NCI-H2171 (cell line): Measurements from ENCODE around the gene PLN.

Source experiments
- DNase-seq: peaks from one replicate; lab custom pipeline; 2025; lab: John Stamatoyannopoulos, UW

Gene PLN

DNA sequence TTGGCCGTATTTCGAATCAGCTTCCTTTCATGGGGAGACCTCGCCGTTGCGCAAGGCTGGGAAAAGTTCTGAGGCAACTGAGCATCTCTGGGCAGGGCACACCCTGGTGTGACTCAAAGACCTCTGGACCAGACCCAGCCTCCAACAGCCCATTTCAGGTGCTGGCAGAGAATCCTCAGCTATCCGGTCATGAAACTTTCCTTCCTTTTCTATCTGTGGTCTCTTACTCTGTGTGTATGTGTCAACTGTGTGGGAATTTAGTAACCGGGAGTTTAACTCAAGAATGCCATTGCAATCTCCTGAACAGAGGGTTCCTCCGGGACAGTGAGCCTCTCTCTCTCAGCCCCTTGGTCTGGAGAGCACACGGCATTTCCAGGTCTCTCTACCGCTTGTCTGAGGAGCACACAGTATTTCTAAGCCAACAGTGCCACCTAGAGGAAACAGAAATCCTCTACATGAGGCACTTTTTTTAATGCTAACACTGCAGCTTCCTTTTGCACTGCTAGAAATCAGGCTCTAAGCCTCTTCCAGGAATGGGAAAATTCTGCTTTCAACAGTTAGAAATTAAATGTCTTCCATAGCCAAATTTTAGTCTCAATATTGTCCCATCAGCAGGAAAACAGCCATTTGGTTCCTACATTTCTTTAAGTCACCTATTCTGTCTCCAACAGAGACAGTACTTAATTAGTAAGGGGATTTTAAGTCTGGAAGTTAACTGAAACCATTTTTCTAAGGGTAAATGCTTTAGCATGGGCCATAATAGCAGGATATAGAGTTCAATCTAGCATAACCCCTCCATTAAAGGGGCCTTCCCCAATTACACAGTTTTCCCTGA lies 32.7 kb downstream of the PLN start:
- peak; percentile 64 for DNase-seq

DNA sequence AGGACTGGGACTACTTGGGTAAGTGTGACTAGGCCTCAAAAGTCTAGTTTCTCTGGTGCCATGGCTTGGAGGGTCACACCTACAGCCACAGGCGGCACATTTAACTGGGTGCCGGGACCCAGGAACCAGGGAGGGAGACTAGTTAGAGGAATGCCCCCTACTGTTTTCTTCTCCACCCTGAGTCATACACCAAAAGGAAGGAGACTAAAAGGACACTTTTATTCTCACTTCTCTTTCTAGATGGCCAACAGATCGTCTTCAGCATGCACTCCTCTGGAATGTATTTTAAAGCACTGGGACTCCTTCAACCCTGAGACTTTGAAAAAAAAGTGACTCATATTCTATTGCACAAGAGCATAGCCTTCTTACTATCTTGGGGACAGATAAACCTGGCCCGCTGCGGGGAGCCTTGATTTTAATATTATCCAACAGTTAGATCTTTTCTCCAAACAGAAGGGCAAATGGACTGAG lies 33.4 kb downstream of the PLN start:
- DNase-seq: no peak

DNA sequence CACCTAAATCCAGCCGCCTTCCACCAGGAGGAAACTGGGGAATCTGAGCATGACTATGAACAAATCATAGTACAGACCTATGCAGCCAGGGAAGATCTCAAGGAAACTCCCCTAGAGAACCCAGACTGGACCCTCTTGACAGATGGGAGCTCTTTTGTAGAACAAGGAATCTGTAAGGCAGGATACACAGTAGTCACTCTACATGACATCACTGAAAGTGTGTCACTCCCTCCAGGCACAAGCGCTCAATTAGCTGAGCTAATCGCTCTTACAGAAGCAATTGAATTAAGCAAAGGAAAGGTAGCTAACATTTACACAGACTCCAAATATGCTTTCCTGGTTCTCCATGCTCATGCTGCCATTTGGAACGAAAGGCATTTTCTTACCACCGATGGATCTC lies 36.8 kb downstream of the PLN start:
- DNase-seq: no peak

DNA sequence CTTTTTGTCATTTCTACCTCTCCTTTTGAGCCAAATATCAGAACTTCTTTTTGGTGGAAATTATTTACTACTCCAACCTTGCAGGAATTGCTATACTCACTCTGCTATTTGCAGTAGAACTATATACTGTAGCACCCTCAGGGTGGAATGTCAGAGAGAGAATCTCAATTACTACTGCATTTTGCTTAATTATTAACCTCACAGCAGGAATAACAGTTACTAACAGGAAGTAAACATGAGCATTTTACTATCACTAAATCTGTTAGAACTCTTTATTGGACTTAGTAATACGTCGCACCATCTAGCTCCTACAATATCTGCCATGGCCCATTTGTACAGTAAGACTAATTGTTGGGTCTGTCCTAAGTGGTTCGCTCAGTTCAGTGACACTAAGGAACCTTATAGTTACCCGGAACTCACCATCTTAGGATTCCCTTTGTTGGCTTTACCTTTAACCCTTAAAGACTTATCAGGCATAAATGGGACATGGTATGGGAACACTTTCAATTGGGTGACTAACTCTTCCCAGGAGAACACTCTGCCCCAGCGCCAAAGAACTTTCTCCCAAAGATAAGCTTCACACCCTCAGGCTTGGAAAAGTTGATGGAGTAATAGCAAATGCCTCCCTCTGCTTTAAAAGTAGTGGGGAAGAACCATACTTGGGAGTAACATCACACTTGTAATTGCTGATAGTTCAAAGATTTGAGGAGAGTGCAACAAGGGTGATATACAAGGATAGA lies 38.8 kb downstream of the PLN start:
- DNase-seq: no peak

DNA sequence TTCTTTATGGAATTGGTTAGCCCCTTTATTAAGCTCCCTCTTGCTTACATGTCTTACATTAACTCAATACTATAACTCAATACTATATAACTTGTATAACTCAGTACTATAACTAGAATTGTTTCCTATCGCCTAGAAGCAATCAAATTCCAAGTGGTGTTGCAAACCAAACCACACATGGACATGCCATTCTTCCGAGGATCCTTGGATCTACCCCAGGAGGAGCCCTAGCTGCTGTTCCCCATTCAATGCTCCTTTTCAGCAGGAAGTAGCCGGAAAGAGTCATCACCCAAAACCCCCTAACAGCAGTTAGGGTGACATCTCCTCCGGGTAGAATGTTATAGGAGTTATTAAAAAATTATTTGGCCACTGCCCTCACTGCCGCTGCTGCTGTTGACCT lies 40.5 kb downstream of the PLN start:
- no peak for DNase-seq

DNA sequence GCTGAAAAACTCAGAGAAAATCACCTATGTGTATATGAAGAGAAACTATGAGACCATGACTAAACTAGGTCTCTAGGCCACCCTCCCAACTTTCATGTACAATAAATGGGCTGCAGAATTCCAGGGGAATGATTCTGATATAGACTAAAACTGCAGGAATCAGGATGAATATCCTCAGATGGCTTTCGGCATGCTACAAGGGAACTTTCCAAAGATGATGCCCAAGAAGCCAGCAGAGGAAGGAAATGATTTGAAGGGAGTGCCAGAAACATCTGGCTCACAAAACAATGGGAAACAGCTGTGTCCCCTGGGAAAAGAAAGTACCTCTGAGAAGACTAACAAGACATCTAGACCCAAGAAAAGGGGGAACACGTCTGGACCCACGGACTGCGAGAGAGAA lies 41.1 kb downstream of the PLN start:
- no peak for DNase-seq

DNA sequence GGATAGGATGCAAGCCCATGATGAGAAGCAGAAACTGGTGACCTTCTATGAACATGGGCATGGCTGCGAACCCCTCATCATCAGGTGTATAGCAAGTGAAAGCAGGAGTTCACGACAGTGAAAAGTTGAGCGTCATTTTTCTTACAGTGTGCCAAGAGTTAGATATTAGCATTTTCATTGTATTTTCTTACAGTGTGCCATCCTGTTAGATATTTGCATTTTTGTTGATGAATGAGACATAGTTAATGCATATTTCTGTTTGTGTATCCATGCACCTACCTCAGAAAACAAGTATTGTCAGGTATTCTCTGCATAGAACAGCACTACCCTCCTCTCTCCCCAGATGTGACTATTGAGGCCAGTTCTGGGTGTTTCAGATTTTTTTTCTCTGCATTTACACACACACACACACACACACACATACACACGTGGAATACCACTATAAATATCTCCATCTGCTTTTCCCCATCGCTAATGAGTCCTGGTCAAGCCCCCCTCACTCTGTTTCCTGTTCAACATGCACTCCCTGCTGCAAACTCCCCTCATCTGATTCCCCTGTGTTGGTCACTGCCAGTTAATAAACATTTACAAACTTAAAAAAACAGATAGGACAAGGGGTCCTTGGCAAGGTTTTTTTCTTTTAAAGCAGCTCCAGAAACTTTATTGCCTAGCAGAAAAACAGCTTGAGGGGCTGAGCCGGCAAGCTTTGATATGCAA lies 41.7 kb downstream of the PLN start:
- DNase-seq: no peak

DNA sequence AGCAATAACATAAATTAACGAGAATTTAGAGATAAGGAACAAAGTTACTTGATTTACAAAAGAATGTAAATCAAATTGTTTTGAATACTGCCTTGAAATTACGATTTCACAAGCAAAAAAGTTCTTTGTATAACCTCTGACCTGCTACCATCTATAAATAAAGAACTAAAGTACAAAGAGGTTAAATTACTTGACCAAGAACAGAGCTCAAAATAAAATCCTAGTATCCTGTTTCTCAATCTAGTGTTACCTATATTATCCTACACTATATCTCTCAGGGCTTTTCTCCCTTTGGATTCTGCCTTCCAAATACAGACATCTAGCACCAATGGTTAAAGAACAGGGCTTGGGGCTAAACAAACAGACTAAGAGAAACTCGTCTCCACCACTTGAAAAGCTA lies 43.8 kb downstream of the PLN start:
- no peak for DNase-seq

DNA sequence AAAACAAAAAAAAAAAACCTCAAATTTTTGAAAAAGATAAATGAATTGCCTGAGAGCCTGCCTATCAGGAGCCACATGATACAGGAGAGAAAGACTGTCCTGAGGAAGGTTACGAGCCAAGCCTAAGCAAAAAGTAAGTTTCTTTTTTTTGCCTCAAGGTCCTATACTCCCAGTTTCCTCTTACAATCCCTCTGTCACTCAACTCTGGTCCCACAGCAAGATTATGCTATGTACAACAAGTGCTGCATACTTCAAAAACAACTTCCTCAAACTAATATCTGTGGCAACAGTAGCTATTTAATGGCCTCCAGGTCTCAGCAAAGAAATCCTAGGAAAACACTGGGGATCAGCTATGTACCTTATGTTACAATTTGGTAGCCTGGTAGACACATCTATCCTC lies 46.8 kb downstream of the PLN start:
- DNase-seq: no peak

DNA sequence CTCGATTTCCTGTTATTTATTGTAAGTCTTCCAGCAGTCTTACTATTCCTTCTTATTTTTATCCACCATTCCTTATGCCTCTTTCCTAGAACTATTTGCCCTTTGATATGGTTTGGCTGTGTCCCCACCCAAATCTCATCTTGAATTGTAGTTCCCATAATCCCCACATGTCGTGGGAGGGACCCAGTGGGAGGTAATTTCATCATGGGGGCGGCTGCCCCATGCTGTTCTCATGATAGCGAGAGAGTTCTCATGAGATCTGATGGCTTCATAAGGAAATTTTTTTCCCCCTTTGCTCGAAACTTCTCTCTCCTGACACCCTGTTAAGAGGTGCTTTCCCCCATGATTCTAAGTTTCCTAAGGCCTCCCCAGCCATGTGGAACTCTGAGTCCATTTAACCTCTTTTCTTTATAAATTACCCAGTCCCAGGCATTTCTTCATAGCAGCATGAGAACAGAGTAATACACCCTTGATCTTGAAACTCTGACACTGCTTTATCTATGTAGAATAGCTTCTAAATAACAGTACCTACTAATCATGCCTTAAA lies 48.8 kb downstream of the PLN start:
- no peak for DNase-seq

DNA sequence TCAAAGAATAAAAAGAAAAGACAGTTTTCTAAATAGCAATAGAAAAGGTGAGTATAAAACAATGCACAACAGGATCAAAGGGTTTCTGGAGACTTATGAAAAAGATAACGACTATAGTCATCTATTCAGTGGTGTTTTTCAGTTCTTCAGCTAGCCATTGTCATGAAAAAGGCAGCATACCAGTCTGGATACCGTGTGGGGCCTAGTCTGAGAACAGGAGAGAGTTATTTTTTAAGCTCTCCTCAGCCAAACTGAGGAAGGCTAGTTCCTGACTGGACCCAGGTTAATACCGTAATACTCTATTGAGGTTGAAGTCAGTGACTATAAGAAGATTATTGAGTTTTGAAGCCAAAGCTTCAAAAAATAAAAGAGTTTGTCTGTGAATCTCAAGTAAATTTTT lies 49.5 kb downstream of the PLN start:
- DNase-seq: no peak

DNA sequence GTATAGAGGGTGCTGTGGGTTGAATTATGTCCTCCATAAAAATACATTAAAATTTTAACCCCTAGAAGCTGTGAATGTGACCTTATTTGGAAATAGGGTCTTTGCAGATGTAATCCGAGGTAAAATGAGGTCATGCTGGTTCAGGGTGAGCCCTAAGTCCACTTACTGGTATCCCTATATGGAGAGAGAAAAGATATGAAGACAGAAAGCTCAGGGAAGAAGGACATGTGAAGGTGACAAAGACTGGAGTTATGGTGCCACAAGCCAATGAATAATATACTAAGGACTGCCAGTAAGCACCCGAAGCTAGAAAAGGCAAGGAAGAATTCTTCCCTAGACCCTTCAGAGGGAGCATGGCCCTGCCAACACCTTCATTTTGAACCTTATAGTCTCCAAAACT lies 50.2 kb downstream of the PLN start:
- DNase-seq: no peak

DNA sequence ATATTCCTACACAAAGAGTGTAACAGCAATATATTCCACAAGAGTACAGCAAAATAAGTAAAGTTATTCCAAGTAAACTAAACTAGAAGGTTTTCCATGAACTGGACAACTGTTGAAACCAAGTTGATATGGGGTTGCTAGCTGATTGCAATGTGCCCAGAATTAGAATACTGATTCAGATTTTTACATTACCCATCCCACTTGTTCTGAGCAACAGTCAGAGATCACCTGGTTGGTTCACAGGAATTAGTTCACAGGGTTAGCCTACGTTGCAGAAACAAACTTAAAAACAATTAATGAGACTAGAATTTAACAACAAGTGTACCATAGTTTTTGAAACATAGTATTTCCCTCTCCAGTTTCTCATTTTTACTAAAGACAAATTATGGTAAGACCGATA lies 54.2 kb downstream of the PLN start:
- no peak for DNase-seq

DNA sequence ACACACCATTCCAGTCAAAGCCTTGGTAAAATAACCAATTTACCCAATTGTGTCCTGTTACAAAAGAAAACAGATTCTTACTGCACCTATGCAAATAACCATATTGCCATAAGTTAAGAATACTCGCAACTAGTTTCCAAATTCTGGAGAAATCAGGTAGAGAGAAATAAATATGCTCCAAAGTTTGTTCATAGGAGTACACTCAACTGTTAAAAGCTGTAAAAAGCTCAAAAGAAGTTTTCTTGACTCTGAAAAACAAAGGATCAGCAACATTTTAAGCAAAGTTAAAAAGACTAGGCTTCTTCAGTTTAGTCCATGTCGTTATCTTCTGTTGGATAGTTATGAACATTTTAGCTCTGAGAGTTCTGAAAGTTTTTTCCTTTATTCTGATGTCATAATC lies 55.3 kb downstream of the PLN start:
- no peak for DNase-seq

DNA sequence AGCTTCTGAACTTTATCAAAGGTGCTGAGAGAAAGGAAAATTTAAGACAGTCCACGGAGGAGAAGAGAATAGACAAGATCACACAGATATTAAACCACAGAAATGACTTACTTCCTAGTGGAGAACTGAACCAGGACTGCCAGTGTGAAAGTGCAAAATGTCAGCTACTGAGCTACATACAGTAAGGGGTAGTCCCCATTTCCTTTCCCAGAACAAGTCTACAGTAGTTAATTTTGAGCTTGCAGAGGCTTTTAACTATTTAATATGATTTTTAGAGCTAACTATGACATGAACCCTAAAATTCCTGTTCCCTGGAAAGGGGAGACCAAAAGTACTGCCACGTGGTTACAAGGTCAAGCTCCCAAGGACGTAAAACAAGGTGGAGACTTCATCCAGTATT lies 58.2 kb downstream of the PLN start:
- no peak for DNase-seq

DNA sequence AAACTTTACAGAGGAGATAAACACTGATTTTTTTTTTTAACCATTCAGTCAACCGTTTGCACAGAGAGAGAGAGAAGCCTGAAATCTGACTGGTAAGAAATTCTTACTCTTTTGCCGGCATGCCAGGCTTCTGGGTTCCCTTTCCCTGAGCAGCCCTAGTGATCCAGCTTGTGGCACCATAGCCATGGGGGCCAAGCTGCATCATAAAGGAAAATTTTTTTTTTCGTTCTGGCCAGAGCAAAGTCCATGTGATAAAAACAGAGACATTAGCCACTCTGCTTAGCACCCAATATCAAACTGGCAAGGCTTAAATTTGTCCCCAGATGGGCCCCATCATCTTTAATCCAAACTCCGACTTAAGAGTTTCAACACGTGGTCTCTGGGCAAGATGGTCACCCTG lies 58.8 kb downstream of the PLN start:
- no peak for DNase-seq
